PC-3 (cell line): ENCODE results near the gene AKAP8. TPM values are rescaled to one million over a fixed set of nuclear protein-coding genes. Genes with fewer than 3 reads are reported as not detected.

ENCODE experiments used
- ATAC-seq: fragments of 200-7000 bp; cut with Tn5 transposase; 2 replicates; pipeline ENCODE4 v1.9.1; 2020; ENCODE audit warnings: mild to moderate bottlenecking, moderate library complexity
- BruUV-seq: library from RNA; stranded (reverse); fragments of 400-500 nt; replicated peaks from 2 replicates; lab custom pipeline; 2021; lab: Mats Ljungman, UMichigan
- CTCF ChIA-PET: fragments of 300-600 bp; sonication (Branson Sonifier 250); formaldehyde crosslinking; loops from one replicate; lab custom pipeline; 2022; ENCODE audit warnings: antibody characterized with exemption; lab: Charles Lee
- POLR2A ChIA-PET: fragments of 300-600 bp; sonication (Branson Sonifier 250); formaldehyde crosslinking; loops from one replicate; lab custom pipeline; 2022; ENCODE audit warnings: antibody characterized with exemption; ENCODE audit not compliant: unreplicated experiment; lab: Charles Lee
- DNase-seq: peaks from one replicate; pipeline ENCODE4 v3.0.0-alpha.2; 2015
- H2AFZ ChIP-seq: fragments of 300-600 bp; sonication (generic); 2 replicates; pipeline ENCODE4 v1.6.0; 2016; ENCODE audit warnings: antibody characterized with exemption, low read length
- H3F3A ChIP-seq: fragments of 300-600 bp; sonication (generic); one replicate; pipeline ENCODE4 v1.6.0; 2017; ENCODE audit warnings: antibody characterized with exemption, low read length, control low read depth, mild to moderate bottlenecking; ENCODE audit not compliant: unreplicated experiment
- H3K27ac ChIP-seq: fragments of 300-600 bp; sonication (generic); 2 replicates; pipeline ENCODE4 v1.5.1; 2016; ENCODE audit warnings: mild to moderate bottlenecking, low read length
- H3K27me3 ChIP-seq: fragments of 300-600 bp; sonication (generic); 2 replicates; pipeline ENCODE4 v1.6.1; 2016; ENCODE audit warnings: low read length, mixed read lengths
- H3K36me3 ChIP-seq: fragments of 300-600 bp; sonication (generic); 2 replicates; pipeline ENCODE4 v1.6.1; 2016; ENCODE audit warnings: low read depth, mixed run types, low read length, mixed read lengths
- H3K4me1 ChIP-seq: fragments of 300-600 bp; sonication (generic); 2 replicates; pipeline ENCODE4 v1.5.1; 2016; ENCODE audit warnings: low read length; ENCODE audit not compliant: insufficient read depth
- H3K4me2 ChIP-seq: fragments of 300-600 bp; sonication (generic); 2 replicates; pipeline ENCODE4 v1.6.0; 2016; ENCODE audit warnings: low read length
- H3K4me3 ChIP-seq: fragments of 300-600 bp; sonication (generic); 2 replicates; pipeline ENCODE4 v1.5.1; 2016; ENCODE audit warnings: mild to moderate bottlenecking, low read length, mixed read lengths
- H3K79me2 ChIP-seq: fragments of 300-600 bp; sonication (generic); 2 replicates; pipeline ENCODE4 v1.6.1; 2017; ENCODE audit warnings: low read length, mixed read lengths
- H3K9ac ChIP-seq: fragments of 300-600 bp; sonication (generic); 2 replicates; pipeline ENCODE4 v1.6.0; 2016; ENCODE audit warnings: mild to moderate bottlenecking, low read length
- H3K9me2 ChIP-seq: fragments of 300-600 bp; sonication (generic); replicated peaks from 2 replicates; pipeline ENCODE4 v1.6.1; 2016; ENCODE audit warnings: mixed run types, low read length, mixed read lengths
- H3K9me3 ChIP-seq: fragments of 300-600 bp; sonication (generic); 2 replicates; pipeline ENCODE4 v1.6.1; 2016; ENCODE audit warnings: low read length, mixed read lengths
- H4K20me1 ChIP-seq: fragments of 300-600 bp; sonication (generic); 2 replicates; pipeline ENCODE4 v1.6.1; 2016; ENCODE audit warnings: low read length, mixed read lengths
- CTCF ChIP-seq: fragments of 300-600 bp; sonication (generic); conservative IDR thresholded peaks from 2 replicates; pipeline ENCODE4 v1.5.1; 2017; ENCODE audit warnings: antibody characterized with exemption, low read depth, mild to moderate bottlenecking, low read length
- EZH2 ChIP-seq: fragments of 300-600 bp; sonication (generic); IDR thresholded peaks from one replicate; pipeline ENCODE4 v1.6.1; 2017; ENCODE audit warnings: antibody characterized with exemption, mild to moderate bottlenecking, low read length; ENCODE audit not compliant: unreplicated experiment
- EZH2phosphoT487 ChIP-seq: fragments of 300-600 bp; sonication (generic); IDR thresholded peaks from 2 replicates; pipeline ENCODE4 v1.6.1; 2018; ENCODE audit warnings: mild to moderate bottlenecking, antibody characterized with exemption, low read length, borderline replicate concordance
- intact Hi-C: fragments of 100-400 bp; cut with micrococcal nuclease; formaldehyde crosslinking; loops from 2 replicates; pipeline ENCODE4 v1.9.0; 2023
- total RNA-seq: library from RNA; depleted of rRNA; stranded (reverse); fragments of >200 nt; gene quantifications from 2 replicates; pipeline ENCODE4 v1.2.3, GENCODE V29; 2014

AKAP8 gene
- total RNA-seq, 1 experiment from 2014 or later, result 36.3 TPM

- intact Hi-C loops, result no loop called here
- no peak overlapping the region for H2AFZ ChIP-seq
- ChIA-PET POLR2A (no interaction called here), CTCF (no interaction called here)
- no peaks in the 10 kb centered on the region for H4K20me1 ChIP-seq
- H3K79me2 ChIP-seq, result peaks cover 16% of the 10 kb centered on the region
- no peak overlapping the region for H3K4me2 ChIP-seq
- H3K9ac ChIP-seq, result no peak overlapping the region
- BruUV-seq, result no TSS peak
- TF ChIP-seq CTCF (no peak), EZH2 (no peak), EZH2phosphoT487 (no peak)
- H3K4me1 ChIP-seq, result no peaks in the 10 kb centered on the region
- H3K27ac ChIP-seq, result no peak overlapping the region
- ATAC-seq (no peak), DNase-seq (no peak)
- peaks cover 46% of the 10 kb centered on the region for H3K36me3 ChIP-seq
- no peak overlapping the region for H3K4me3 ChIP-seq
- no peaks in the 10 kb centered on the region for H3F3A ChIP-seq
- no peaks in the 10 kb centered on the region for H3K9me3 ChIP-seq
- no peaks in the 10 kb centered on the region for H3K9me2 ChIP-seq
- no peaks in the 10 kb centered on the region for H3K27me3 ChIP-seq
Observed at GRCh38 chr19:15393963-15394362, 14.4 kb upstream of the AKAP8 start.

DNA sequence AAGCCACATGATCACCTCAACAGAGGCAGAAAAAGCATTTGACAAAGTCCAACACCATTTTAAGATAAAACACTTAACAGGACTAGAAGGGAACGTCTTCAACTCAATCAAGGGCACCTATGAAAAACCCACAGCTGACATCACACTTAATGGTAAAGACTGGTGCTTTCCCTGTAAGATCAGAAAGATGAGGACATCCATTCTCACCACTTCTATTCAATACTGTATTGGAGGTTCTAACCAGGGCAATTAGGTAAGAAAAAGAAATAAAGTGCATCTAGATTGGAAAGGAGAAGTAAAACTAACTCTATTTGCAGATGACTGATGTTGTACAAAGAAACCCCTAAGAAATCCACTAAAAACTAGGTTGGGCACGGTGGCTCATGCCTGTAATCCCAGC is 11.2 kb upstream of the AKAP8 start:
- CTCF ChIA-PET, result no interaction called here
- POLR2A ChIA-PET, result no interaction called here
- no peaks in the 10 kb centered on the region for H3K9me2 ChIP-seq
- ATAC-seq (no peak), DNase-seq (no peak)
- H3K4me3 ChIP-seq, result no peak overlapping the region
- H3K4me1 ChIP-seq, result no peaks in the 10 kb centered on the region
- no peaks in the 10 kb centered on the region for H3K27me3 ChIP-seq
- BruUV-seq, result no TSS peak
- H3K9ac ChIP-seq, result no peak overlapping the region
- intact Hi-C loops, result no loop called here
- peaks cover 24% of the 10 kb centered on the region for H3K79me2 ChIP-seq
- H3K9me3 ChIP-seq, result no peaks in the 10 kb centered on the region
- no peaks in the 10 kb centered on the region for H3F3A ChIP-seq
- peaks cover 23% of the 10 kb centered on the region for H3K36me3 ChIP-seq
- no peak overlapping the region for H3K4me2 ChIP-seq
- no peaks in the 10 kb centered on the region for H4K20me1 ChIP-seq
- H2AFZ ChIP-seq, result no peak overlapping the region
- no peak for TF ChIP-seq EZH2phosphoT487
- TF ChIP-seq EZH2, result no peak
- no peak for TF ChIP-seq CTCF
- no peak overlapping the region for H3K27ac ChIP-seq

DNA sequence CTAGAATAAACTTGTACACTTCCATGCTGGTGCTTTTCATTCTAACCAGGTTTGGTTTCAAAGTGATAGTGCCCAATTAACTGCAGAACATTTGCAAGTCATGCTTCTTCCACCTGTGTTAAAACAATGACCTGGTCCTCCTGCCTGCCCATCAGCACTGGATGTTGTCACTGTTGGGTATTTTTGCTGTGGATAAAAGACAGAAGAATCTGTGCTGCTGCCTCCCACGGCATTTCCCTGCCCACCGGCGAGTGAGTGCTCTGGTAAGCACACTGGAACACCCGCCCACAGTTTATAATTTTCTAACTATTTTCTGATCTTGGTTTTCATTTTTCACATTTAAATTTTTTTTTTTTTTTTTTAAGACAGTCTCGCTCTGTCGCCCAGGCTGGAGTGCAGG is 2.3 kb upstream of the AKAP8 start:
- Histone ChIP-seq H3K4me1 (peaks cover 16% of the 10 kb centered on the region), H3K9ac (no peak overlapping the region), H3K27ac (no peak overlapping the region), H3F3A (peaks cover 10% of the 10 kb centered on the region), H3K4me3 (no peak overlapping the region), H3K9me3 (no peaks in the 10 kb centered on the region), H3K4me2 (no peak overlapping the region), H3K36me3 (peaks cover 11% of the 10 kb centered on the region; the same call in 1 of the 2 replicates), H2AFZ (no peak overlapping the region), H3K9me2 (no peaks in the 10 kb centered on the region), H4K20me1 (peaks cover 12% of the 10 kb centered on the region), H3K79me2 (peaks cover 30% of the 10 kb centered on the region), H3K27me3 (no peaks in the 10 kb centered on the region)
- no peak for DNase-seq
- no peak for ATAC-seq
- TF ChIP-seq EZH2 (no peak), CTCF (no peak), EZH2phosphoT487 (no peak)
- intact Hi-C loops, result no loop called here
- ChIA-PET CTCF (no interaction called here), POLR2A (no interaction called here)
- BruUV-seq, result no TSS peak
